Measurements from ENCODE around the gene IER5L. TPM values are rescaled to one million over a fixed set of nuclear protein-coding genes. Genes with fewer than 3 reads are reported as not detected.
A peak's percentile ranks its signal among the peaks of the same experiment; 100 is the strongest.

The IER5L gene
- total RNA-seq, 1 donor from 2014 or later: 36.0 TPM

DNA sequence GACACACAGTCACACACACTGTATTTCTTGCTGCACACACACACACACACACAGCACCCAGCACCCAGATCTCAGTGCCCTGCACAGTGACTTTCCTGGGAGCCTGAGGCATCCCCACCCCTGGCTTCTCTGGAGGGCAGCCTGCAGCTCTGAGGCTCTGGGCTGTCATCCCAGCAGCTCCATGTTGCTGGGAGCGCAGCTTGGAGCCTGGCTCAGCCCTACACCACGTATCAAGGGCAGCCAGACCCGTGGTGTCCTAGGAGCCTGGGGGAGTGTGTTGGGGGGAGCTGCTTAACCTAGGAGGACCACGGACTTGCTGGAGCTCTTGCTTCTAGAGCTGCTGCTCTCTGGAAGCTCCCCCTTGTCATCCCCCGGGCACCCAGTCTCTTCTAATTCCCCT is 5.2 kb downstream of the IER5L start:
- H3K36me3 Mint-ChIP-seq (ENCODE audit: unreplicated experiment): no peaks in the 10 kb centered on the region
- TF ChIP-seq, protein P1, sequence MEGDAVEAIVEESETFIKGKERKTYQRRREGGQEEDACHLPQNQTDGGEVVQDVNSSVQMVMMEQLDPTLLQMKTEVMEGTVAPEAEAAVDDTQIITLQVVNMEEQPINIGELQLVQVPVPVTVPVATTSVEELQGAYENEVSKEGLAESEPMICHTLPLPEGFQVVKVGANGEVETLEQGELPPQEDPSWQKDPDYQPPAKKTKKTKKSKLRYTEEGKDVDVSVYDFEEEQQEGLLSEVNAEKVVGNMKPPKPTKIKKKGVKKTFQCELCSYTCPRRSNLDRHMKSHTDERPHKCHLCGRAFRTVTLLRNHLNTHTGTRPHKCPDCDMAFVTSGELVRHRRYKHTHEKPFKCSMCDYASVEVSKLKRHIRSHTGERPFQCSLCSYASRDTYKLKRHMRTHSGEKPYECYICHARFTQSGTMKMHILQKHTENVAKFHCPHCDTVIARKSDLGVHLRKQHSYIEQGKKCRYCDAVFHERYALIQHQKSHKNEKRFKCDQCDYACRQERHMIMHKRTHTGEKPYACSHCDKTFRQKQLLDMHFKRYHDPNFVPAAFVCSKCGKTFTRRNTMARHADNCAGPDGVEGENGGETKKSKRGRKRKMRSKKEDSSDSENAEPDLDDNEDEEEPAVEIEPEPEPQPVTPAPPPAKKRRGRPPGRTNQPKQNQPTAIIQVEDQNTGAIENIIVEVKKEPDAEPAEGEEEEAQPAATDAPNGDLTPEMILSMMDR (IDR thresholded peaks at IDR 0.05; ENCODE audit: partially characterized antibody, unreplicated experiment): no peak
- peaks cover 5% of the 10 kb centered on the region for H3K9me3 Mint-ChIP-seq (ENCODE audit: unreplicated experiment)
- peaks cover 11% of the 10 kb centered on the region for H3K27me3 Mint-ChIP-seq (ENCODE audit: unreplicated experiment)
- peak; percentile 39 for DNase-seq
- H3K27ac Mint-ChIP-seq (ENCODE audit: unreplicated experiment): no peak overlapping the region
- peaks cover 26% of the 10 kb centered on the region for H3K4me1 Mint-ChIP-seq (ENCODE audit: low read depth, unreplicated experiment)
- no peak overlapping the region for H3K4me3 Mint-ChIP-seq (ENCODE audit: unreplicated experiment)

GRCh38 chr9:129171993-129172751 is 5.9 kb downstream of the IER5L start:
- TF ChIP-seq, protein P1 (IDR thresholded peaks at IDR 0.05; ENCODE audit: partially characterized antibody, unreplicated experiment): no peak

GRCh38 chr9:129170229-129170628 is 7.8 kb downstream of the IER5L start:
- Mint-ChIP-seq H3K27ac (ENCODE audit: unreplicated experiment) (no peak overlapping the region), H3K4me3 (ENCODE audit: unreplicated experiment) (no peak overlapping the region), H3K4me1 (ENCODE audit: low read depth, unreplicated experiment) (peaks cover 30% of the 10 kb centered on the region)

More at GRCh38 chr9:129171993-129172751, 5.9 kb downstream of the IER5L start:
- H3K9me3 Mint-ChIP-seq (ENCODE audit: unreplicated experiment): peaks cover 6% of the 10 kb centered on the region
- peaks cover 11% of the 10 kb centered on the region for H3K27me3 Mint-ChIP-seq (ENCODE audit: unreplicated experiment)
- no peak for DNase-seq
- H3K27ac Mint-ChIP-seq (ENCODE audit: unreplicated experiment): peak overlapping the region; percentile 43
- peak overlapping the region; percentile 38 for H3K4me3 Mint-ChIP-seq (ENCODE audit: unreplicated experiment)
- H3K4me1 Mint-ChIP-seq (ENCODE audit: low read depth, unreplicated experiment): peaks cover 30% of the 10 kb centered on the region
- no peaks in the 10 kb centered on the region for H3K36me3 Mint-ChIP-seq (ENCODE audit: unreplicated experiment)

GRCh38 chr9:129166623-129167557 is 11.2 kb downstream of the IER5L start:
- Mint-ChIP-seq H3K36me3 (ENCODE audit: unreplicated experiment) (no peaks in the 10 kb centered on the region), H3K9me3 (ENCODE audit: unreplicated experiment) (peaks cover 7% of the 10 kb centered on the region), H3K4me3 (ENCODE audit: unreplicated experiment) (no peak overlapping the region), H3K4me1 (ENCODE audit: low read depth, unreplicated experiment) (peaks cover 20% of the 10 kb centered on the region), H3K27ac (ENCODE audit: unreplicated experiment) (no peak overlapping the region), H3K27me3 (ENCODE audit: unreplicated experiment) (peaks cover 6% of the 10 kb centered on the region)
- TF ChIP-seq, protein P1 (IDR thresholded peaks at IDR 0.05; ENCODE audit: partially characterized antibody, unreplicated experiment): no peak
- no peak for DNase-seq

More at GRCh38 chr9:129170229-129170628, 7.8 kb downstream of the IER5L start:
- Mint-ChIP-seq H3K36me3 (ENCODE audit: unreplicated experiment) (no peaks in the 10 kb centered on the region), H3K27me3 (ENCODE audit: unreplicated experiment) (peaks cover 4% of the 10 kb centered on the region), H3K9me3 (ENCODE audit: unreplicated experiment) (peaks cover 5% of the 10 kb centered on the region)
- no peak for DNase-seq
- TF ChIP-seq, protein P1 (IDR thresholded peaks at IDR 0.05; ENCODE audit: partially characterized antibody, unreplicated experiment): no peak
